T-helper 2 cell treated with Interferon-gamma antibody and Interleukin-4, amounts not matched to agents 5 μg/mL and 100 μg/mL, for 36 hours (primary cell): ENCODE results near the gene KCND3.

Experiments used
- DNase-seq: peaks from one replicate; pipeline ENCODE4 v3.0.0; 2021; ENCODE audit warnings: low spot score
- H3K27ac Mint-ChIP-seq: one replicate; pipeline ENCODE4 v1.8.0; 2021; ENCODE audit warnings: mild to moderate bottlenecking, mixed read lengths
- H3K27me3 Mint-ChIP-seq: one replicate; pipeline ENCODE4 v1.8.0; 2021; ENCODE audit warnings: low read depth, mixed read lengths
- H3K36me3 Mint-ChIP-seq: one replicate; pipeline ENCODE4 v1.8.0; 2021; ENCODE audit warnings: low read depth, mixed read lengths
- H3K4me1 Mint-ChIP-seq: one replicate; pipeline ENCODE4 v1.8.0; 2021; ENCODE audit warnings: low read depth, mixed read lengths
- H3K4me3 Mint-ChIP-seq: one replicate; pipeline ENCODE4 v1.8.0; 2022; ENCODE audit warnings: mild to moderate bottlenecking, moderate library complexity, mixed read lengths
- H3K9me3 Mint-ChIP-seq: one replicate; pipeline ENCODE4 v1.8.0; 2021; ENCODE audit warnings: mixed read lengths

Gene KCND3

GRCh38 chr1:111775966-111776365, 213.5 kb downstream of the KCND3 start:
- DNase-seq = no peak
- Mint-ChIP-seq H3K4me3 (no peak overlapping the region), H3K36me3 (no peaks in the 10 kb centered on the region), H3K9me3 (no peaks in the 10 kb centered on the region), H3K27me3 (peaks cover 12% of the 10 kb centered on the region), H3K27ac (no peak overlapping the region), H3K4me1 (no peaks in the 10 kb centered on the region)

- H3K4me3 Mint-ChIP-seq = no peak overlapping the region
- no peaks in the 10 kb centered on the region for H3K9me3 Mint-ChIP-seq
- no peaks in the 10 kb centered on the region for H3K27me3 Mint-ChIP-seq
- peaks cover 15% of the 10 kb centered on the region for H3K36me3 Mint-ChIP-seq
- DNase-seq = no peak
- peaks cover 2% of the 10 kb centered on the region for H3K4me1 Mint-ChIP-seq
- H3K27ac Mint-ChIP-seq = no peak overlapping the region
These were observed 218.6 kb downstream of the KCND3 start for GRCh38 chr1:111770916-111771315.

DNA sequence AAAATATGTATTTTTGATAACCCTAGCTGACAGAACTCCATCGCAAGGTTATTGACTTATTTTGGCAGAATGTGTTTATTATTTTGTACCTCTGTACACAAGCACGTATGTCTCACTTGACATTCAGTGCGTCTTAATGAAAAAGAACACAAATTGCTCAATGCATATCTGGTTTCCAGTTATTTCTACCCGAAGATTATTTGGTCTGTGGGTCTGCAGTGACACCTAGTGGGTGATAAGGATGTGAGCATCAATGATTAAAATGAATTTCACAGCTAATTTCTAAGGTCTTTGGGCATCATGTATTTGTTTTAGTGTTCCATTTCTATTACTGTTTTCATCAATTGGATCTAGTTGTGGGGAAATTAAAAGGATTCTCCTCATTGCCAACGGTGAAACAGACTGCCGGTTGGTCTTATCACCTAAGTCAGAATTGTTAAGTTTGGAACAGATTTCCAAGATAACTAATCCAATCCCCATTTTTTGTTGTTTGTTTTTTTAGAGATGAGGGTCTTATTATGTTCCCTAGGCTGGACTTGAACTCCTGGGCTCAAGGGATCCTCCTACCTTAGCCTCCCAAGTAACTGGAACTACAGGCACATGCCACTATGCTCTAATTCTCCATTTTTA, 219.8 kb downstream of the KCND3 start:
- Mint-ChIP-seq H3K4me1 (peaks cover 2% of the 10 kb centered on the region), H3K27ac (no peak overlapping the region), H3K27me3 (no peaks in the 10 kb centered on the region), H3K4me3 (no peak overlapping the region), H3K9me3 (no peaks in the 10 kb centered on the region), H3K36me3 (peaks cover 27% of the 10 kb centered on the region)
- peak; percentile 25 for DNase-seq

DNA sequence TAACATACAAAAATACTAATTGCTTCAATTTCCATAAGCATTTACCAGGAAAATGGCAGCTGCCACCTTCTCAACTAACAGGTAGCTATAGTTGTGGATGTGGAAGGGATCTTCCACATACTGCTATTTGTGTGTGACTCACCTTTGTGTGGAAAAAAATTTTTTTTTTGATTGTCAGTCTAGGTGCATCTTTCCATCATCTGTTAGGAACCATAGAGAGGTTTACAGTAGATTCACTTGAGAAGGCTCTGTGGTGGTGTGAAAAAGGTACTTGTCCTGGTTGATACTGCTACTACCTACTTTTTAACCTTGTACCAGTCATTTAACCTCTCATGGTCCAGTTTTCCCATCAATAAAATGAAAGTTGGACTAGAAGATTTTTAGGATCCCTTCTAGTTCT, 220.8 kb downstream of the KCND3 start:
- H3K9me3 Mint-ChIP-seq = no peaks in the 10 kb centered on the region
- DNase-seq = no peak
- H3K4me3 Mint-ChIP-seq = no peak overlapping the region
- H3K4me1 Mint-ChIP-seq = peaks cover 2% of the 10 kb centered on the region
- no peak overlapping the region for H3K27ac Mint-ChIP-seq
- H3K27me3 Mint-ChIP-seq = no peaks in the 10 kb centered on the region
- peaks cover 33% of the 10 kb centered on the region for H3K36me3 Mint-ChIP-seq

DNA sequence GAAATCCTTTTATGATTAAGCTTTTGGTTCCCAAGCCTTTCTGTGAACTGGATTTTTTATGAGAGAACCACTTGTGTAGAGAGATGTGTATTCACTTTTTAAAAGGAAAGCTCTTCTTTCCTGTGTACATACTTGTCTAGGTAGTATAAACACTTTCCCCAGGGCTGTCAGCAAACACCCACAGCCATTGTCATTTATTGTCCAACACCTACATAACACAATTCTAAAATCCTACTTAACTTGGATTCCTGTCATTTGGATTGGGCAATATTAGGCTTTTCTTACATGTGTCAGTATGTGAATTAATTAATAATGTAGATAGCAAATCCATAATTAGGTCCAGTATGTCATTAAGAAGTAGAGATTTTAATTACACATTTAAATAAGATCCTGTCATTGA, 221.4 kb downstream of the KCND3 start:
- Mint-ChIP-seq H3K4me1 (peaks cover 2% of the 10 kb centered on the region), H3K27me3 (no peaks in the 10 kb centered on the region), H3K36me3 (peaks cover 36% of the 10 kb centered on the region), H3K4me3 (no peak overlapping the region), H3K9me3 (no peaks in the 10 kb centered on the region), H3K27ac (no peak overlapping the region)
- DNase-seq = no peak

GRCh38 chr1:111762332-111762731, 227.1 kb downstream of the KCND3 start:
- DNase-seq = no peak
- Mint-ChIP-seq H3K27ac (no peak overlapping the region), H3K4me3 (no peak overlapping the region), H3K9me3 (no peaks in the 10 kb centered on the region), H3K27me3 (no peaks in the 10 kb centered on the region), H3K4me1 (peaks cover 15% of the 10 kb centered on the region), H3K36me3 (peaks cover 58% of the 10 kb centered on the region)

- H3K4me3 Mint-ChIP-seq = no peak overlapping the region
- peaks cover 58% of the 10 kb centered on the region for H3K36me3 Mint-ChIP-seq
- no peaks in the 10 kb centered on the region for H3K27me3 Mint-ChIP-seq
- H3K9me3 Mint-ChIP-seq = no peaks in the 10 kb centered on the region
- no peak for DNase-seq
- peaks cover 21% of the 10 kb centered on the region for H3K4me1 Mint-ChIP-seq
- no peak overlapping the region for H3K27ac Mint-ChIP-seq
These were observed 227.8 kb downstream of the KCND3 start for GRCh38 chr1:111761717-111762116.

DNA sequence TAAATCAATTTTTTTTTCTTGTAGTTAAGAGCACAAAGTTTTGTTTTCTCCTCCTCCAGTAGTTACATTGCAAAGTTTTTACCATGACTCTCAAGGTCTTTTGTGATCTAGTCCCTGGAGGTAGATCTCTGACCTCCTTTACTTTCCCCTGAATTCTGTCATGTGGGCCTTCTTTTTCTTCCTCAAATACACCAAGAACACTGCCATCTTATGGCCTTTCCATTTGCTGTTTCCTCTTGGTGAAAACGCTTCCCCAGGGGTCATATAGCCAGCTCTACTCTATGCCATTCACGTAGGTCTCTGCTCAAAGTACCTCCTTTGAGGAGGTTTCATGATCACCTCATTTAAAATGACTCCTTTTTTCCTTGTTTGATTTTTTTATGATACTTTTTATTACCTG, 231.1 kb downstream of the KCND3 start:
- no peaks in the 10 kb centered on the region for H3K27me3 Mint-ChIP-seq
- H3K9me3 Mint-ChIP-seq = no peaks in the 10 kb centered on the region
- peak overlapping the region; percentile 33 for H3K4me3 Mint-ChIP-seq
- H3K4me1 Mint-ChIP-seq = peaks cover 30% of the 10 kb centered on the region
- peaks cover 32% of the 10 kb centered on the region for H3K36me3 Mint-ChIP-seq
- H3K27ac Mint-ChIP-seq = no peak overlapping the region
- no peak for DNase-seq

GRCh38 chr1:111756124-111756513, 233.3 kb downstream of the KCND3 start:
- peaks cover 33% of the 10 kb centered on the region for H3K4me1 Mint-ChIP-seq
- H3K36me3 Mint-ChIP-seq = peaks cover 21% of the 10 kb centered on the region
- no peaks in the 10 kb centered on the region for H3K9me3 Mint-ChIP-seq
- no peak for DNase-seq
- peak overlapping the region; percentile 92 for H3K4me3 Mint-ChIP-seq
- peak overlapping the region; percentile 78 for H3K27ac Mint-ChIP-seq
- H3K27me3 Mint-ChIP-seq = no peaks in the 10 kb centered on the region

- Mint-ChIP-seq H3K36me3 (peaks cover 16% of the 10 kb centered on the region), H3K4me3 (peak within 1 kb of the TSS; percentile 92), H3K27me3 (no peaks in the 10 kb centered on the region), H3K27ac (peak within 1 kb of the TSS; percentile 99), H3K9me3 (no peaks in the 10 kb centered on the region), H3K4me1 (peaks cover 29% of the 10 kb centered on the region)
- peak; percentile 95 for DNase-seq
These were observed 233.9 kb downstream of the KCND3 start, which contains the start of gene DDX20 for GRCh38 chr1:111755331-111756123. DDX20 (plus strand) TSS chr1:111755901; CDS start chr1:111755925, 24 bp downstream.

DNA sequence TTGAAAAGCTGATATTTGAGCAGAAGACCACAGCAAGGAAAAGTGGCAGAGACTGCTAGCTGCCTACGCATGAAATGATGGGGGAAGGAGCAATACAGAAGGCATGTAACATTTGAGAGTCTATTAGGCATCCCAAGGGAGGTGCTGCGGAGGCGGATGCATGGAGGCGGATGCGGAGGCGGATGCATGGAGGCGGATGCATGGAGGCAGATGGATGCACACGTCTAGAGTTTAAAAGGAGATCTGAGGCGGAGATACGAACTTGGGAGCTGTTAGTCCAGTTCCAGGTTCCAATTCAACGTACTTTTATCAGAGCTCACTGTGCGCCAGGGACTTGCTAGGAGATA, 234.5 kb downstream of the KCND3 start:
- Mint-ChIP-seq H3K27me3 (no peaks in the 10 kb centered on the region), H3K4me1 (peaks cover 27% of the 10 kb centered on the region), H3K4me3 (peak overlapping the region; percentile 92), H3K36me3 (peaks cover 12% of the 10 kb centered on the region), H3K9me3 (no peaks in the 10 kb centered on the region), H3K27ac (peak overlapping the region; percentile 99)
- DNase-seq = no peak

DNA sequence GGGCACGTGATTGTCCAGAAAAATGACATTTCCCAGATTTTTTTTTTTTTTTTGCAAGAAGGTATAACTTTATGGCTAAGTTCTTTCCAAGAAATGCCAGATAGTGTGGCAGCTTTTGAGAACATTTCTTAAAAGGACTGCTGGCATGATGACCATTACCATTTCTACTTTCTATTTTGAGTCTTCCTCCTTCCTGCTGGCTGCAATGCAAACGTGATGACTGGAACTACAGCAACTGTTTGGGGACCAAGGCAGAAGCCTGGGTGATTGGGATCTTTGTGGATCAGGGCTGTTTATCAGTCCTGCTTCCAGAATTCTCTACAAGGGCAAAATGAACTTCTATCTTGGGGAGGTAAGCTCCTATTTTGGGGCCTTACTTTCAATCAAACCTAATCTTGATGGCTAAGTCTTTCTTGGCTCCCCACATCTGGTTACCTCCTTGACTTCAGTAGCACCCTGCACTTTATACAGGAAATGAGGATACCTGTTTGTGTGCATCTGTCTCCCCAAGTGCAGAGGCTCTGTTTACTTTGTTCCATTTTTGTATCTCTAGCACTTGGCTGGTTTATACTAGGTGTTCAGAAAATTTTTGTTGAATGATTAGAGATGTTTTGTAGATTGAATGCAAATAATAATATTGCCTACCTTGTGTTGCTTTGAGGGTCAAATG, 237.4 kb downstream of the KCND3 start:
- H3K4me3 Mint-ChIP-seq = no peak overlapping the region
- H3K4me1 Mint-ChIP-seq = peaks cover 23% of the 10 kb centered on the region
- DNase-seq = no peak
- no peaks in the 10 kb centered on the region for H3K9me3 Mint-ChIP-seq
- no peak overlapping the region for H3K27ac Mint-ChIP-seq
- H3K27me3 Mint-ChIP-seq = no peaks in the 10 kb centered on the region
- H3K36me3 Mint-ChIP-seq = peaks cover 2% of the 10 kb centered on the region

- Mint-ChIP-seq H3K27ac (no peak overlapping the region), H3K4me1 (peaks cover 21% of the 10 kb centered on the region)
These were observed 238.6 kb downstream of the KCND3 start for GRCh38 chr1:111750856-111751255.

DNA sequence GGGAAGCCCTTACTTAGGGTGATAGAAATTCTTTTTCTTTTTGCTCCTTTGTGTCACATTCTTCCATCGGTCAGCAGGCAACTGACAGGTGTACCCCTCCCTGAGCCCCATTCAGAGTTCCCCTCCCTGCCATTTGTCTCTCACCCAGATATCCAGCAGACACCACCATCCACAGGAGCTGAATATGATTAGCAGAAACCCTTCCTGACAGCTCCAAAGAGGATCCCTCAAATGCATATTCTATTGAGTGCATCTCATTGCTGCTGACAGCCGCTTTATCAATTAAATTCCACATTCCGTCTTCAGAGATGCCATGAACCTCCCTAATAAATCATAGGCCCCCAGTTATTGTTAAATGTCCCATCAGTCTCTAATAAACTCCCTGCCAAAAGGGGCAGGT, 239.8 kb downstream of the KCND3 start:
- H3K36me3 Mint-ChIP-seq = no peaks in the 10 kb centered on the region
- no peak overlapping the region for H3K27ac Mint-ChIP-seq
- H3K9me3 Mint-ChIP-seq = no peaks in the 10 kb centered on the region
- H3K4me3 Mint-ChIP-seq = no peak overlapping the region
- no peak for DNase-seq
- H3K27me3 Mint-ChIP-seq = no peaks in the 10 kb centered on the region
- peaks cover 18% of the 10 kb centered on the region for H3K4me1 Mint-ChIP-seq

More at GRCh38 chr1:111750856-111751255, 238.6 kb downstream of the KCND3 start:
- Mint-ChIP-seq H3K27me3 (no peaks in the 10 kb centered on the region), H3K36me3 (no peaks in the 10 kb centered on the region), H3K9me3 (no peaks in the 10 kb centered on the region), H3K4me3 (no peak overlapping the region)
- no peak for DNase-seq
